Measurements from ENCODE around the gene ZNF217. TPM values are rescaled to one million over a fixed set of nuclear protein-coding genes. Genes with fewer than 3 reads are reported as not detected.
"Not testable (repeated sequence)": the region's sequence is repeated elsewhere in the genome, so short reads cannot be mapped to it uniquely, and the experiment has no call there.

The ZNF217 gene
- total and polyA plus RNA-seq, 2 experiments from 2014 or later: 4.7 to 32.4 TPM

GRCh38 chr20:53583660-53584549 is 9.7 kb downstream of the ZNF217 start:
- not testable (repeated sequence) for H3K9me2 ChIP-seq (replicated peaks; ENCODE audit: insufficient read depth); DNase-seq (ENCODE audit: low spot score); H3K36me3 ChIP-seq (replicated peaks; ENCODE audit: insufficient read depth, low read depth); H2AFZ ChIP-seq; H3K27me3 ChIP-seq; H4K20me1 ChIP-seq (ENCODE audit: insufficient read depth, poor library complexity, severe bottlenecking); H3K4me3 ChIP-seq; H3K9me3 ChIP-seq (ENCODE audit: low read depth)
- Histone ChIP-seq H3K4me1 (ENCODE audit: insufficient read depth) (peaks cover 55% of the 10 kb centered on the region), H3K27ac (peak overlapping the region; percentile 18), H3K79me2 (peaks cover 96% of the 10 kb centered on the region), H3K4me2 (peak overlapping the region; percentile 37)
- 34% methylated on average over 3 of the region's 3 CpGs for WGBS (ENCODE audit: low lambda C conversion rate, missing lambda C conversion rate)

DNA sequence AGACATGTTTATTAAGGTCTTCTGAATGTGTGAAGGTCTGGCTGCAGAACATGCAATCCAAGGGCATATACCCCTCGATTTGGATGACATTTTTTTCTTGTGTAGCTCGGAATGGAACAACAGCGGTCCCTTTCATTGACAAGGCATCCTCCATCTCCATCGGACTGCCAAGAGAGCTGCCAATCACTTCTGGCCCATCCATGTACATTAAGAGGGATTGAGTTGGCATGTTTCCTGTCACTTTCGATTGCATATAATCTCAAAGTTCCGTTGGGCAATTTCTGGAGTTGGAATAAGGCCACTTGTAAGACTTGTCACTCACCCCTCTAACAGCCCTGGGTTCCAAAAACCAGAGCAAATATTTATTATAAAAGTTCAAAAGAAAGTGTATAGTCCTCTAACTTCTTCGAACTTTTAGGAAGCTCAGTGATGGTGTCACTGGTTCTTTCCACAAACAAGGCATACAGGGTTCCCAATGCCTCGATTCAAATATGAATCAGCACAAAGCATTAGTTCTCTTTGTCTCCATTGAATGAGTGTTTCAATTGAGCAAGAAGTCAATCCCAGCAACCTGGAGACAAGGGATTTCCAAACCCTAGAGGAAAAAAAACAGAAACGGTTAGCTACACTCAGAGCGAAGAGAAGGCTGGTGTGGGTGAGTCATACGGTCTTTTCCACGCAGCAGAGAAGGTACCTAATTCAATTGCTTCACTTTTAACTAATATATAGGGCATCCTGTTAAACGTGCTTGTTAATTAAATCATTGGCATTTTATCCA is 10.9 kb downstream of the ZNF217 start:
- H3K9me3 ChIP-seq (ENCODE audit: low read depth): no peaks in the 10 kb centered on the region
- H3K4me3 ChIP-seq: no peak overlapping the region
- peaks cover 3% of the 10 kb centered on the region for H3K36me3 ChIP-seq (replicated peaks; ENCODE audit: insufficient read depth, low read depth)
- H2AFZ ChIP-seq: no peak overlapping the region
- H3K79me2 ChIP-seq: peaks cover 94% of the 10 kb centered on the region
- peaks cover 49% of the 10 kb centered on the region for H3K4me1 ChIP-seq (ENCODE audit: insufficient read depth)
- no peaks in the 10 kb centered on the region for H4K20me1 ChIP-seq (ENCODE audit: insufficient read depth, poor library complexity, severe bottlenecking)
- TF ChIP-seq EZH2 (IDR thresholded peaks at IDR 0.05; ENCODE audit: borderline replicate concordance) (no peak), CTCF (IDR thresholded peaks at IDR 0.05; ENCODE audit: poor library complexity) (no peak), EZH2phosphoT487 (IDR thresholded peaks at IDR 0.05; ENCODE audit: low read depth, severe bottlenecking, unreplicated experiment) (no peak)
- peak overlapping the region; percentile 18 for H3K27ac ChIP-seq
- peak overlapping the region; percentile 26 for H3K4me2 ChIP-seq
- H3K27me3 ChIP-seq: no peaks in the 10 kb centered on the region
- DNase-seq (ENCODE audit: low spot score): peak; percentile 73
- no peaks in the 10 kb centered on the region for H3K9me2 ChIP-seq (replicated peaks; ENCODE audit: insufficient read depth)
- 72% methylated on average over 13 of the region's 13 CpGs for WGBS (ENCODE audit: low lambda C conversion rate, missing lambda C conversion rate)

DNA sequence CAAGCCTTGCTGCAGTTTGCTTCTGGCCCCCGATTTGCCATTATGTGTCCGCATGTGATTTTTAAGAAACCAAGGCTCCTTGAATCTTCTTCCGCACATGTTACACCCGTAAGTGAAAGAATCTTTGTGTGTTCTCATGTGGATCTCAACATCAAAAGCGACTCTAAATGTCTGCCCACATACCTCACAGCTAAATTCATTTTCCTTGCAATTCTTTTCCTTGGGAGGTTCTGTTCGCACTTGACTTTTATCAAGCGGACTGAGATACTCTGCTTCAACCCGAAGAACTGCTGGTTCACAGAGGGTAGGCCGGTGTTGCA is 11.4 kb downstream of the ZNF217 start:
- Histone ChIP-seq H3K36me3 (replicated peaks; ENCODE audit: insufficient read depth, low read depth) (peaks cover 3% of the 10 kb centered on the region), H3K9me3 (ENCODE audit: low read depth) (no peaks in the 10 kb centered on the region), H3K4me3 (no peak overlapping the region), H3K27me3 (no peaks in the 10 kb centered on the region), H3K9me2 (replicated peaks; ENCODE audit: insufficient read depth) (no peaks in the 10 kb centered on the region), H4K20me1 (ENCODE audit: insufficient read depth, poor library complexity, severe bottlenecking) (no peaks in the 10 kb centered on the region), H3K4me2 (no peak overlapping the region), H3K79me2 (peaks cover 95% of the 10 kb centered on the region), H3K4me1 (ENCODE audit: insufficient read depth) (peaks cover 48% of the 10 kb centered on the region), H2AFZ (no peak overlapping the region), H3K27ac (peak overlapping the region; percentile 18)
- DNase-seq (ENCODE audit: low spot score): no peak
- TF ChIP-seq EZH2 (IDR thresholded peaks at IDR 0.05; ENCODE audit: borderline replicate concordance) (no peak), CTCF (IDR thresholded peaks at IDR 0.05; ENCODE audit: poor library complexity) (no peak), EZH2phosphoT487 (IDR thresholded peaks at IDR 0.05; ENCODE audit: low read depth, severe bottlenecking, unreplicated experiment) (no peak)
- WGBS (ENCODE audit: low lambda C conversion rate, missing lambda C conversion rate): 96% methylated on average over 9 of the region's 9 CpGs

Data from hepatocyte (in vitro differentiated cells).